Gastrocnemius medialis (tissue), 4 donors: Measurements from ENCODE around the gene SKP1. TPM values are rescaled to one million over a fixed set of nuclear protein-coding genes. Genes with fewer than 3 reads are reported as not detected.
A peak's percentile ranks its signal among the peaks of the same experiment; 100 is the strongest.

Experiments
- ATAC-seq, 2 donors: fragments of 150-250 bp; one replicate each; pipeline ENCODE4 v1.9.1; 2016
- DNase-seq, 2 donors: peaks; one replicate each; pipeline ENCODE4 v3.0.0-alpha.2; 2019
- H3K27ac ChIP-seq, 4 donors: fragments of 200-600 bp; sonication (generic); 1 replicate in 1 of 4; 2 replicates in 3 of 4; pipeline ENCODE4 v1.5.1; 2016 to 2018; ENCODE audit warnings: mild to moderate bottlenecking in 2 of 4, moderate library complexity in 1 of 4
- H3K27me3 ChIP-seq, 3 donors: fragments of 200-600 bp; sonication (generic) in 2 of 3; 1 replicate in 1 of 3; 2 replicates in 2 of 3; pipeline versions ENCODE4 v1.5.1 to v1.6.0; 2016 to 2019; ENCODE audit warnings: mild to moderate bottlenecking in 1 of 3, moderate library complexity in 1 of 3
- H3K36me3 ChIP-seq, 2 donors: fragments of 200-600 bp; sonication (generic) in 1 of 2; one replicate each; pipeline ENCODE4 v1.5.1; 2017 to 2018
- H3K4me1 ChIP-seq, 2 donors: fragments of 200-600 bp; sonication (generic) in 1 of 2; one replicate each; pipeline ENCODE4 v1.5.1; 2016 to 2017; ENCODE audit warnings: mild to moderate bottlenecking in 2 of 2
- H3K4me3 ChIP-seq, 4 donors: fragments of 200-600 bp; sonication (generic) in 3 of 4; 1 replicate in 1 of 4; 2 replicates in 3 of 4; pipeline ENCODE4 v1.5.1; 2016 to 2019; ENCODE audit warnings: mild to moderate bottlenecking in 2 of 4
- H3K9me3 ChIP-seq, 3 donors: fragments of 200-600 bp; sonication (generic) in 2 of 3; 1 replicate in 1 of 3; 2 replicates in 2 of 3; pipeline ENCODE4 v1.5.1; 2016 to 2019
- POLR2A ChIP-seq, 2 donors: fragments of 450-650 bp; IDR thresholded peaks; one replicate each; pipeline ENCODE4 v1.6.1; 2017; ENCODE audit warnings: antibody characterized with exemption in 2 of 2, mild to moderate bottlenecking in 2 of 2, moderate library complexity in 2 of 2
- in situ Hi-C, 4 donors: fragments of 200-750 bp; cut with MboI; loops; one replicate each; pipeline versions ENCODE4 v1.15.0 to v1.8.0; 2017; ENCODE audit warnings: low sequenced_read_pairs in 4 of 4
- intact Hi-C: fragments of 100-400 bp; cut with DNase I; formaldehyde crosslinking; loops from one replicate; pipeline ENCODE4 v1.15.1; 2023; ENCODE audit warnings: low total_unique reads
- total RNA-seq, 4 donors: library from RNA; depleted of rRNA; stranded (reverse); fragments of >200 nt; gene quantifications; one replicate each; pipeline versions ENCODE4 v1.1.0 to v1.2.3, GENCODE V29; 2016
- TF ChIP-seq, protein P1 (sequence below), 5 experiments: fragments of 450-650 bp in 3 of 5; fragments of 200-600 bp in 2 of 5; sonication (generic) in 2 of 5; IDR thresholded peaks in 4 of 5; conservative IDR thresholded peaks in 1 of 5; 1 replicate in 4 of 5; 2 replicates in 1 of 5; pipeline ENCODE4 v1.5.1; 2016 to 2019; ENCODE audit warnings: antibody characterized with exemption in 5 of 5, mild to moderate bottlenecking in 3 of 5, moderate library complexity in 3 of 5

The SKP1 gene
- total RNA-seq, 4 donors from 2014 or later = 318 to 499 (median 476) TPM

DNA sequence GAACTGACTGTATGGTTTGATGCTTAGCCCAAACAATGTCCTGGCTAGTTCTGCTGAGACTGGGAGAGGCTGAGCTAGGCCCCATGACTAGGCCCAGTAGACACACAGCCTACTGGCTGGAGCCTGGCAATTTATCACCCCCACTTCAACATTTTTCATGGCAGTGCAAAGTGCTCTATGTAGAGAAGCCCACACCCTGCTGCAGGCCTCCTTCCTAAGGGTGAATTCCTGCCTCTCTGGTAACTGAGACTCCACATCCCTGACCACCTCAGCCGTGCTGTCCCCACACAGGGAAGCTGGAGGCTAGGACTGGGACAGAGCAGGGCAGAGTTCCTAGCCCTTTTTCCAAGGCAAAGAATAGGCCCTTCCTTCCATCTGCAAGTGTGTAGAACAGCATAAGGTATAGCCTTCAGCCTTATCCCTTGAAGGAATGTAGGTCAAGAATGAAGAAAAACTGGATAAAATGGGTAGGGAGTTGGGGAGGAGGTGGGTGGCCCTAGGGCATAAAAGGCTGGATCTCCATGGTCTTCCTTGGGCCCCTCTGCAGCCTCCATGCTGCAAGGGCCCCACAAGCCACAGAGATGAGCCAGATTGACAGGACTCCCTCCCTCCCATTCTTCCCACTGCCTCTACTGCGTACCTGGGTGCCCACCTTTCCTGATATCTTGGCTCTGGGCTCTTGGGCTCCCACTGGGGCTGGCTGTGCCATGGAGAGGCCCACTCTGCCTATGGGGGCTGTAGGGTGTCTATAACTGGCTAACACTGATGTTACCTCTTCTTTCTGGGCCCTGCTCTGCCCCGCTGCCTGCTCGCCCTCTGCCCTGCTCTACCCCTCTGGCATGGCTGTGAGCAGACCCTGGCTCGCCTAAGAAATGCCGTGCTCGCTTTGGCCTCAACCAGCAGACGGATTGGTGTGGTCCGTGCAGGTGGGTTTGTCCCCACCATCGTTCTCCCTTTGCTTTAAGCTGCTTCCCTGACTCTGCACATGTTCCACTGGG, 32.5 kb downstream of the SKP1 start:
- DNase-seq = no peak
- intact Hi-C loops (no loop called here), in situ Hi-C loops (loop anchor here in 3 of 4 donors (10.0 to 25.0 kb wide), 3 partner anchors 49 to 107 kb away; no protein-coding TSS in a partner anchor)
- Histone ChIP-seq H3K36me3 (peaks cover 0 to 23% of the 10 kb centered on the region in 2 donors), H3K27me3 (no peaks in the 10 kb centered on the region), H3K9me3 (no peaks in the 10 kb centered on the region), H3K4me1 (peaks cover 24 to 27% of the 10 kb centered on the region in 2 donors), H3K27ac (no peak overlapping the region), H3K4me3 (no peak overlapping the region)
- ATAC-seq = no peak
- no peak for TF ChIP-seq POLR2A (IDR thresholded peaks at IDR 0.05)
- TF ChIP-seq, protein P1, sequence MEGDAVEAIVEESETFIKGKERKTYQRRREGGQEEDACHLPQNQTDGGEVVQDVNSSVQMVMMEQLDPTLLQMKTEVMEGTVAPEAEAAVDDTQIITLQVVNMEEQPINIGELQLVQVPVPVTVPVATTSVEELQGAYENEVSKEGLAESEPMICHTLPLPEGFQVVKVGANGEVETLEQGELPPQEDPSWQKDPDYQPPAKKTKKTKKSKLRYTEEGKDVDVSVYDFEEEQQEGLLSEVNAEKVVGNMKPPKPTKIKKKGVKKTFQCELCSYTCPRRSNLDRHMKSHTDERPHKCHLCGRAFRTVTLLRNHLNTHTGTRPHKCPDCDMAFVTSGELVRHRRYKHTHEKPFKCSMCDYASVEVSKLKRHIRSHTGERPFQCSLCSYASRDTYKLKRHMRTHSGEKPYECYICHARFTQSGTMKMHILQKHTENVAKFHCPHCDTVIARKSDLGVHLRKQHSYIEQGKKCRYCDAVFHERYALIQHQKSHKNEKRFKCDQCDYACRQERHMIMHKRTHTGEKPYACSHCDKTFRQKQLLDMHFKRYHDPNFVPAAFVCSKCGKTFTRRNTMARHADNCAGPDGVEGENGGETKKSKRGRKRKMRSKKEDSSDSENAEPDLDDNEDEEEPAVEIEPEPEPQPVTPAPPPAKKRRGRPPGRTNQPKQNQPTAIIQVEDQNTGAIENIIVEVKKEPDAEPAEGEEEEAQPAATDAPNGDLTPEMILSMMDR (IDR thresholded peaks at IDR 0.05 in 4 of 5, conservative IDR thresholded peaks at IDR 0.05 in 1 of 5) = no peak

DNA sequence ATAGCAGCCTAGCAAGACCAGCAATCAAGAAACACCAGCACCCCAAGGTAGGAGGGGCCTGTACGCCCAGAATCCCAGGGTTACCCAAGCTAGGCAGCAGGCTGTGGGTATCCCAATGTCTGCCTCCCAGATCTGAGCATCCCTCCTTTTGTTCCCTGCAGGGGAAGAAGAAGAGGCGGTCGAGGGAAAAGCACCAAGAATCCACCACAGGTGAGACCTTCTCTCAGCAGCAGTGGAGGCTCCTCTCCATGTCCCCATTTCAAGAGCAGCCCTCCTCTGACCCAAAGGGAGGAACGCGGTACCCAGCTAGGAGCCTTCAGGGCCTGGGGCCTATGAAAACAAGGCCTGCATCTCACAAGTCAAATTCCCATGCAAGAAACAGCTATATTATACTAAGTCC, 33.3 kb downstream of the SKP1 start:
- intact Hi-C loops (no loop called here), in situ Hi-C loops (loop anchor here in 3 of 4 donors (10.0 to 25.0 kb wide), 3 partner anchors 49 to 106 kb away; no protein-coding TSS in a partner anchor)
- DNase-seq = no peak

DNA sequence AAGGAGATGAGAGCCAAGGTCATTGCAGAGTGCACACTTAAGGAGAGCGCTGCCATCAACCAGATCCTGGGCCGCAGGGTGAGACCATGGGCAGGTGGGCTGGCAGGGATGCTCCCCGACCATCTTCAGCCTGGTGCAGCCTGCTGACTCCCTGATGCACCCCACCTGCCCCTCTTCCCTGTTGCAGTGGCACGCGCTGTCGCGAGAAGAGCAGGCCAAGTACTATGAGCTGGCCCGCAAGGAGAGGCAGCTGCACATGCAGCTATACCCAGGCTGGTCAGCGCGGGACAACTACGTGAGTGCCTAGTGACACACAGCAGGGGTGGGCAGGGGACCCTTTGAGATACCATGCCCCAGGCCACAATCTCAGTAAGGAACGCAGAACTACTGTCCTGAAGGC, 33.9 kb downstream of the SKP1 start:
- TF ChIP-seq, protein P1 (IDR thresholded peaks at IDR 0.05 in 4 of 5, conservative IDR thresholded peaks at IDR 0.05 in 1 of 5) = no peak
- no peak for TF ChIP-seq POLR2A (IDR thresholded peaks at IDR 0.05)
- DNase-seq (peak in 1 of 2 donors; percentile 8), ATAC-seq (no peak)
- in situ Hi-C loops (loop anchor here in 3 of 4 donors (10.0 to 25.0 kb wide), 3 partner anchors 48 to 106 kb away; no protein-coding TSS in a partner anchor), intact Hi-C loops (no loop called here)
- no peaks in the 10 kb centered on the region for H3K27me3 ChIP-seq
- H3K27ac ChIP-seq = no peak overlapping the region
- H3K4me3 ChIP-seq = no peak overlapping the region
- H3K36me3 ChIP-seq = peaks cover 0 to 23% of the 10 kb centered on the region in 2 donors
- H3K4me1 ChIP-seq = peaks cover 24 to 30% of the 10 kb centered on the region in 2 donors
- no peaks in the 10 kb centered on the region for H3K9me3 ChIP-seq

More for the DNA sequence above, 33.3 kb downstream of the SKP1 start:
- no peak for ATAC-seq
- Histone ChIP-seq H3K4me1 (peaks cover 24 to 30% of the 10 kb centered on the region in 2 donors), H3K27ac (no peak overlapping the region), H3K4me3 (no peak overlapping the region), H3K36me3 (peaks cover 0 to 23% of the 10 kb centered on the region in 2 donors), H3K27me3 (no peaks in the 10 kb centered on the region), H3K9me3 (no peaks in the 10 kb centered on the region)
- no peak for TF ChIP-seq POLR2A (IDR thresholded peaks at IDR 0.05)
- TF ChIP-seq, protein P1 (IDR thresholded peaks at IDR 0.05 in 4 of 5, conservative IDR thresholded peaks at IDR 0.05 in 1 of 5) = no peak

DNA sequence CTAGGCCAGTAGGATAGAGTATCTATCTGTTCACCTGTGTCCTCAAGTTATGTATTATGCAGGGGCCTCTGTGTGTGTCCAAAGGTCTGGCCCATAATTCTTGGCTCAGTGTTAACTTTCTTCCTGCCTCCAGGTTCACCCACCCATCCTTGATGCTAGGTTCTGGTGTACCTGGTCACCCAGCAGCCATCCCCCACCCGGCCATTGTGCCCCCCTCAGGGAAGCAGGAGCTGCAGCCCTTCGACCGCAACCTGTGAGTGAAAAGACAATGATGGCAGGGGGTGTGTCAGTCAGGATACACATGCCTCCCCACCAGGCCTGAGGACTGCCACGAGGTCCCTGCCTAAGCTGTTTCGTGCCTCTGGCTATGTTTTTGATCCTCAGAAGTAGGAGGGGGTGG, 34.7 kb downstream of the SKP1 start:
- Histone ChIP-seq H3K27ac (no peak overlapping the region), H3K4me3 (no peak overlapping the region), H3K4me1 (peaks cover 19 to 24% of the 10 kb centered on the region in 2 donors), H3K36me3 (peaks cover 0 to 23% of the 10 kb centered on the region in 2 donors), H3K27me3 (no peaks in the 10 kb centered on the region), H3K9me3 (no peaks in the 10 kb centered on the region)
- peak in 1 of 2 donors; percentile 3 for DNase-seq
- in situ Hi-C loops = loop anchor here in 3 of 4 donors (10.0 to 25.0 kb wide), 3 partner anchors 47 to 105 kb away; no protein-coding TSS in a partner anchor
- ATAC-seq = no peak
- intact Hi-C loops = no loop called here
- TF ChIP-seq POLR2A (IDR thresholded peaks at IDR 0.05) = no peak
- TF ChIP-seq, protein P1 (IDR thresholded peaks at IDR 0.05 in 4 of 5, conservative IDR thresholded peaks at IDR 0.05 in 1 of 5) = no peak
